ENCODE results near the gene COMP.

COMP gene

GRCh38 chr19:18782559-18783225 is 8.4 kb downstream of the COMP start:
- no peak for DNase-seq

- DNase-seq, result no peak
Measured at GRCh38 chr19:18781885-18782527, 9.1 kb downstream of the COMP start.

DNA sequence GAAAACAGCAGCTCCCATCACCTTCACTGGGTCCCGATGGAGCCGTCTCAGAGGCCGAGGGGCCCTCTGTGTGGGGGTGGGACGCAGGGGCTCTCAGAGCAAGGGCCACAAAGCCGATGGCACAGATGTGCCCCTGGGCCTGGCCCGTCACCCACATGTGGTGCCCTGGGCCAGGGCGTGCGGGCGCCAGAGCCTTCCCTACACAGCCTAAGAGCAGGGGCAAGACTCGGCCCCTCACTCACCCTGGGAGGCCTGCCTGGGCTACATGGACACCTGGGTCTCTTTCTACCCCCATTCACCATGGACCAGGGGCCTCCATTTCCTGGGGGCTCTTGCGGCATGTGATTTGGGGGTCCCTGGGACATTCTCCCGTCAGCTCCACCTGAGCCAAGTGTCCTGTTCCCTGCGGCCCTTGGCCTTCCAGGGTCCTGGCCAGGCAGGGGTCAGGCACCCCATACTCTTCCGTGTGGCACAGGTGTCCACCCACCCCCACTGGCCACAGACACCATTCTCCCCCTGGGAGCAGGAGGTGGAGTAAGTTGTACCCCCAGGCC is 10.0 kb downstream of the COMP start:
- no peak for DNase-seq

GRCh38 chr19:18780631-18781030 is 10.5 kb downstream of the COMP start:
- no peak for DNase-seq

DNA sequence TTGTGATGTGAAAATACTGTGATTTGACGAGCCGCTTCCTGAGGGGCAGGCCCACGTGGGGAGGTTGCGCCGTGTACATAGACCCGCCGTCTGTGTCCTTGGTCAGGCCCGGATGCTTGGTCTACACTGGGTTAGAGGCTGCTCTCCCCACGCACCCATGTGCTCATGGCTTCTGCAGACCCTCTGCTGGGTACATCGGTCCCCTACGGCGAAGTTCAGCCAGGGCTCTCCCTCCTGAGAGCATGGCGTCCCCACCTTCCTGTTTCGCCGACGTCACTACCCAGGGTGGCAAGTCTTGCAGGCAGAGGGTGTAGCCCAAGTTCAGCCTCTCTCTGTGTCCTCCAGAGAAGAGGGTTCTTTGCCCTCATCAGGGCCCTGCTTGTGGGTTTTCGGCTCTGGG is 11.0 kb downstream of the COMP start:
- DNase-seq, result no peak

- DNase-seq, result no peak
Measured at GRCh38 chr19:18778826-18779495, 12.1 kb downstream of the COMP start.

DNA sequence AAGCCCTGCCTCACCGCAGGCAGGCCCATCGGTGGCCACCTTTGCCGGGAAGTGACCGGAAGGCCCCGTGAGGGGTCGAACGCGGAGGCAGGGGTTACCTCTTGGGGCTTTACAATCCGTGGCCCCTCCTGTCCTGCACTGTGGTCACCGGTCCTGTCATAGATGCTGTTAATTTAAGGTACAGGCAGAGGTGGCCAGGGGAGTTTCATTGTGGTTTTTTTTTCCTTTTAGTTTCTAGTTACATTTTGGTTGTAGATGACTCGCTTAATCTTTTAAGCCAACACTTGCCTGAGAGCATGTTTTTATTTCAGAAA is 13.1 kb downstream of the COMP start:
- DNase-seq, result no peak

- DNase-seq, result no peak
Measured at GRCh38 chr19:18777301-18778075, 13.6 kb downstream of the COMP start.

GRCh38 chr19:18776736-18777135 is 14.4 kb downstream of the COMP start:
- no peak for DNase-seq

DNA sequence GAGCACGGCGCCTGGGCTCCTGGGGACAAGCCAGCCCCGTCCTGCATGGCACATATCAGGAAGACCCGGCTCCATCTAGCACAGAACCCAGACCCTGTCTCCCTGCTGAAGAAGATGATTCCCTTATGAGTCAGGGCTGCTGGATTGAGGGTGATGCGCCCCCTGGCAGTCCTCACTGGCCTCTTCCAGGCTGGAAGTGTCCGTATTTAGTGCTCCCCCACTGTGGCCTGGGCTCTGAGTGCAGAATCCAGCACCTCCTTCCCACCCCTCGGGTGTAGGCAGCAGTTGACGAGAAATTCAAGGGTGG is 14.9 kb downstream of the COMP start:
- no peak for DNase-seq

- DNase-seq, result no peak
Measured at GRCh38 chr19:18775586-18776287, 15.4 kb downstream of the COMP start.

DNA sequence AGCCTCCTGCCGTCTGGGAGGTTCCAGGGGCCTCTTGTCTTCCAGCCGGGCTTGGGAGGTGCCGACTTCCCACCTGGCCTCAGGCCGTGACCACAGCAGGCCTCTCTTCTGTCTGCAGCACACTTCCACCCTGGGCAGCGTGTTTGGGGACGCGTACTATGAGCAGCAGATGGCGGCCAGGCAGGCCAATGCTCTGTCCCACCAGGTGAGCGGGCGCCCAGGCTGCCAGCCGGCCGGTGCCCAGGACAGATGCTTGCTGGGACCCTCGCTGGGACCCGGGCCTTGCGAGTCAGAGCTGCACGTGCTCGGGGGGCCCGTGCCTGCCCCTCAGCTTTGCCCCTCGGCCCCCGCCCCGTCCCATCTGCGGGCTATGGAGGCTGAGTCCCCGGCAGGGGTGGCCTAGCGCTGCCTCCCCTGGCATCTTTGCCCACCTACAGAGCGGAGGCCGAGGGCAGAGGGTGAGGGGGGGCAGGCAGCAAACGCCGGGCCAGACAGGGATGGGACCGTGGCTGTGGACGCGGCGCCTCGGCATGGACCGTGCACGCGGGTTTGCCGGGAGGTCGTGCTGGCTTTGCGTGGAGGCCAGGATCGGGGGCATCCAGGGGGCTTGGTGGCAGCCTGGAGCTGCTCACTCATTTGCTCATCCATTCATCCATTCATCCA is 16.2 kb downstream of the COMP start:
- no peak for DNase-seq

GRCh38 chr19:18774107-18774506 is 17.0 kb downstream of the COMP start:
- no peak for DNase-seq

DNA sequence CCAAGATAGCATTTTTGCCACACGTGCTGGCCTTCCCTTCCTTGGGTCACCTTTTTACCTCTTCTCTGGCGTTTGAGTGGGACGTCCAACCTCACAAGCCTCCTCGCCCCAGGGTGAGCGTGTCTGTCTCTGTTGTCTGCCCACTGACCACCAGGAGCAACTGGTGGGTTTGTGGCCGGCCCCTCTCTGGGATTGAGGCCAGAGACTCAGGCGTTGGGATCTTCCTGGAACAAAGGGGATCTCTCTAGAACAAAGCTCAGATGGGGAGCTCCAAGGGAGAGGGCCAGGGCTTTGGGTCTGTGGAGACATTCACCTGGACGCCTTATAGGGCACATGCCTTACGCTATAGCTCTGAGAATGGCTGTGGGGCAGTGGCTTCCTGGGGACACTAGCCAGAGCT is 17.4 kb downstream of the COMP start:
- DNase-seq, result no peak

DNA sequence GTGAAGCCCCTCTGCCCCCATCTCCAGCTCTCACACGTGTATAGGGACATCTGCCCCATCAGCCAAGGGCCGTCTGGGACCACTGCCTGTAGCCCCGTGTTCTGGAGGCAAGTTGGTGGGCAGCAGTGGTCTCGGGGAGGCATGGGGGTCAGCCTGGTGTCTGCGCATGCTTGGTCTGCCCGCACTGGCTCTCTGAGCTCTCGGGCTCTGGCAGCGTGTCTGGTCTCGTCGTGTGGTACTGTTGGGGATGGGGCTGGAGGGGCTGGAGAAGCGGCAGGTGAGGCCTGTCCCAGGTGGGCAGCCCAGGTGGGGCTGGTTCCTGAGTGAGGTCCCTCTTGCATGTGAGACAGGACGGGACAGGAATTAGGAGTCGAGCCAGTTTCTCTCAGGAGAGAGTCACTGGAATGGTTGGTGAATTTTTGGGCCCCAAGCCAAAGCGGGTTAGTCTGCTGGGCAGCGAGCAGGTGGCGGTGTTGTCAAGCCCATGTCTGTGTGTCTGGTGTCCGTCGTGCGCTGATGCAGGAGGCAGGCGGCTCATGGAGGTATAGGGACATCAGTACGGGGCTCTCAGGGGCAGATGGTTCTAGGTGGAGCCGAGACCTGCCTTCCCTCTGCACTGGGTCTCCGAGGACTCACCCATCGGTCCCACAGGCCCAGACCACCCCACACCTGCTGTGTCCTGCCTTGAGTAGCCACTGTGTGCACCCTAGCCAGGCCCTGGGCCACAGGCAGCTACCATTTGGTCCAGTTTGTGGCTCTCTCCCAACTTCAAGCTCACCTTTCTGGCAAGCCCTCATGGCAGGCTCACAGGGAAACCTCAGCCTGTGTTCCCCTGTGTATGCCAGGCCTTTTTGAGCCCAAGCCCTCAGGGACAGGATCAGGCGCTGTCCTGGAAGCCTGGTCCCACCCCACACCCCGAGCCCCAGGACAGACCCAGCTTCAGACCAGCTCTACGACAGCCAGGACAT is 18.2 kb downstream of the COMP start:
- DNase-seq, result no peak

DNA sequence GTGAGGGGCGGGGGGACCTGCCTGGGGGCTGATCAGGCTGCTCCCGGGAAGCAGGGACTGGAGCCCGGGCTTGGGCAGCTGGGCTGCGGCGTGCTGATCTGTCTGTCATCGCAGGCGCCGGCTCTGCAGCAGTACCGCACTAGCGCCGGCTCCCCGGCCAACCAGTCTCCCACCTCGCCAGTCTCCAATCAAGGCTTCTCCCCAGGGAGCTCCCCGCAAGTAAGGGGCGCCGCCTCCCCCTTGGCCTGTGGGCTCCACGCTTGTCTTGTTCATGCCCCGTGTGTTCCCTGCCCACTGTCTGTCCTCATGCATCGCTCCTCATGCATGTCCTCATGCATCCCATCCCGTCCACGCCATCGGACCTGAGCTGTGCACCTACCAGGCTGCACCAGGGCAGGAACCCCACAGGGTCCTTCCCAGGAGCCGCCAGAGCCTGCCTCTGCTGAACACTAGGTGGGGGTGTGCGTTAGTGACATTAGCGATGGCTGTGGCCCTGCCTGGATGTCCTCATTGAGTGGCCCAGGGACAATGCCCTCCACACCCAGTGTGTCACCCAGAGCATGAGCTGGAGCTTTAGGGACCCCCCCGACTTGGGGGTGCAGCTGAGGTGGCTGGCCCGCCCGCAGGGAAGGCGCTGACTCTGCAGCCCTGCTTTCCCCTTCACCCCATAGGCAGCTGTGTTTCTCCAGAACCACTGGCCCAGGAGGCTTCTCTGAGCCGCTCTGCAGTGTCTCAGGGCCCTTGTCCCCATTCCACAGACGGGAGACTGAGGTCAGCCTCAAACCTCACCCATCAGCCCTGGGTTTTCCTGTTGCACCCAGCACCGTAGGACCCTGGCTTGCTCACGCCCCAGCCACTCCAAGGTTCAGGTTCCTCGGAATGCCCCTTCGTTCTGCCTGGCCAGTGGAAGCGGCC is 19.5 kb downstream of the COMP start:
- DNase-seq, result no peak

- DNase-seq, result no peak
Measured at GRCh38 chr19:18770663-18771327, 20.3 kb downstream of the COMP start.

GRCh38 chr19:18769989-18770528 is 21.0 kb downstream of the COMP start:
- DNase-seq, result no peak
